Activated CD8-positive, alpha-beta T cell treated with anti-CD3 and anti-CD28 coated beads for 36 hours (primary cell): ENCODE measurements around the gene ICE1. TPM values are rescaled to one million over a fixed set of nuclear protein-coding genes. Genes with fewer than 3 reads are reported as not detected.

Experiments used
- ATAC-seq: fragments of 200-7000 bp; cut with Tn5 transposase; one replicate; pipeline ENCODE4 v1.10.0; 2021; ENCODE audit warnings: mild to moderate bottlenecking, moderate library complexity
- CTCF ChIA-PET: fragments of 350-600 bp; sonication (Branson Sonifier 250); formaldehyde crosslinking; loops from one replicate; lab custom pipeline; 2021; ENCODE audit warnings: antibody characterized with exemption; lab: Charles Lee
- POLR2A ChIA-PET: fragments of 350-600 bp; sonication (Branson Sonifier 250); formaldehyde crosslinking; loops from one replicate; lab custom pipeline; 2021; ENCODE audit warnings: antibody characterized with exemption; lab: Charles Lee
- DNase-seq: peaks from one replicate; pipeline ENCODE4 v3.0.0-alpha.2; 2020
- H3K27ac Mint-ChIP-seq: one replicate; pipeline ENCODE4 v1.8.0; 2021; ENCODE audit warnings: mild to moderate bottlenecking, mixed read lengths
- H3K27me3 Mint-ChIP-seq: one replicate; pipeline ENCODE4 v1.8.0; 2021; ENCODE audit warnings: mixed read lengths
- H3K36me3 Mint-ChIP-seq: one replicate; pipeline ENCODE4 v1.8.0; 2021; ENCODE audit warnings: low read depth, mixed read lengths
- H3K4me1 Mint-ChIP-seq: one replicate; pipeline ENCODE4 v1.8.0; 2021; ENCODE audit warnings: low read depth, mixed read lengths
- H3K4me3 Mint-ChIP-seq: one replicate; pipeline ENCODE4 v1.8.0; 2021; ENCODE audit warnings: mild to moderate bottlenecking, moderate library complexity, mixed read lengths
- H3K9me3 Mint-ChIP-seq: one replicate; pipeline ENCODE4 v1.8.0; 2021; ENCODE audit warnings: mixed read lengths
- intact Hi-C: fragments of 100-400 bp; cut with micrococcal nuclease; formaldehyde crosslinking; loops from one replicate; pipeline ENCODE4 v1.10.0; 2022
- total RNA-seq, 2 experiments: library from RNA; stranded (reverse); gene quantifications; one replicate each; pipeline ENCODE4 v1.2.3, GENCODE V29; 2021
- TF ChIP-seq, protein P1 (sequence below): fragments of 200-600 bp; IDR thresholded peaks from one replicate; pipeline ENCODE4 v1.8.0; 2022; ENCODE audit warnings: antibody characterized with exemption, mild to moderate bottlenecking

The ICE1 gene
- total RNA-seq, 2 experiments from 2014 or later: 29.0 to 29.5 TPM

GRCh38 chr5:5437227-5438172 is 15.0 kb downstream of the ICE1 start:
- no peaks in the 10 kb centered on the region for H3K9me3 Mint-ChIP-seq
- TF ChIP-seq, protein P1, sequence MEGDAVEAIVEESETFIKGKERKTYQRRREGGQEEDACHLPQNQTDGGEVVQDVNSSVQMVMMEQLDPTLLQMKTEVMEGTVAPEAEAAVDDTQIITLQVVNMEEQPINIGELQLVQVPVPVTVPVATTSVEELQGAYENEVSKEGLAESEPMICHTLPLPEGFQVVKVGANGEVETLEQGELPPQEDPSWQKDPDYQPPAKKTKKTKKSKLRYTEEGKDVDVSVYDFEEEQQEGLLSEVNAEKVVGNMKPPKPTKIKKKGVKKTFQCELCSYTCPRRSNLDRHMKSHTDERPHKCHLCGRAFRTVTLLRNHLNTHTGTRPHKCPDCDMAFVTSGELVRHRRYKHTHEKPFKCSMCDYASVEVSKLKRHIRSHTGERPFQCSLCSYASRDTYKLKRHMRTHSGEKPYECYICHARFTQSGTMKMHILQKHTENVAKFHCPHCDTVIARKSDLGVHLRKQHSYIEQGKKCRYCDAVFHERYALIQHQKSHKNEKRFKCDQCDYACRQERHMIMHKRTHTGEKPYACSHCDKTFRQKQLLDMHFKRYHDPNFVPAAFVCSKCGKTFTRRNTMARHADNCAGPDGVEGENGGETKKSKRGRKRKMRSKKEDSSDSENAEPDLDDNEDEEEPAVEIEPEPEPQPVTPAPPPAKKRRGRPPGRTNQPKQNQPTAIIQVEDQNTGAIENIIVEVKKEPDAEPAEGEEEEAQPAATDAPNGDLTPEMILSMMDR: no peak
- peaks cover 9% of the 10 kb centered on the region for H3K36me3 Mint-ChIP-seq
- ChIA-PET POLR2A (interaction anchor here (1.0 to 2.7 kb wide), 3 partner anchors 14 to 25 kb away, joined by 3 to 9 read pairs (median 3); partner anchors contain the start of gene ICE1), CTCF (no interaction called here)
- DNase-seq (no peak), ATAC-seq (no peak)
- H3K27ac Mint-ChIP-seq: peak overlapping the region; percentile 73
- H3K4me1 Mint-ChIP-seq: peaks cover 37% of the 10 kb centered on the region
- intact Hi-C loops: no loop called here
- H3K27me3 Mint-ChIP-seq: no peaks in the 10 kb centered on the region
- no peak overlapping the region for H3K4me3 Mint-ChIP-seq

DNA sequence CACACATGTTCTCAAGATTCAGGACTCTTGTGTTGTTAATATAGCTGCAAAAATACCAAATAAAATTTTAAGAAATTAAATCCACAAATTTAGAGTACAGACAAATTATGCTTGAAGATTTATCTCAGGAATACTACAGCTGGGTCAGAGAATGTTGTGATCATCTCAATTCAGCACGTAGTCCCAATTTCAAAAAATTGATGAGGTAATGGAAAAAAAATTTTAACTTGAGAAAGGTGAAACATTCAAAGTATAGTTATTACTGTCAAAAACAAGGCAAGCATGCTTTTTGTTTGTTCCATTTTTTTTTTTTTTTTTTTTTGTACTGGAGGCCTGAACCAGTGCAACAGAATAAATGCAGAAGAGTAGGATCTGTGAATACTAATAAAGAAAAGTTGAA is 29.4 kb downstream of the ICE1 start:
- POLR2A ChIA-PET: no interaction called here
- DNase-seq (no peak), ATAC-seq (no peak)
- H3K27ac Mint-ChIP-seq: no peak overlapping the region
- H3K9me3 Mint-ChIP-seq: no peaks in the 10 kb centered on the region
- CTCF ChIA-PET: no interaction called here
- H3K4me1 Mint-ChIP-seq: no peaks in the 10 kb centered on the region
- intact Hi-C loops: no loop called here
- H3K27me3 Mint-ChIP-seq: no peaks in the 10 kb centered on the region
- TF ChIP-seq, protein P1: no peak
- H3K4me3 Mint-ChIP-seq: no peak overlapping the region
- H3K36me3 Mint-ChIP-seq: peaks cover 27% of the 10 kb centered on the region

DNA sequence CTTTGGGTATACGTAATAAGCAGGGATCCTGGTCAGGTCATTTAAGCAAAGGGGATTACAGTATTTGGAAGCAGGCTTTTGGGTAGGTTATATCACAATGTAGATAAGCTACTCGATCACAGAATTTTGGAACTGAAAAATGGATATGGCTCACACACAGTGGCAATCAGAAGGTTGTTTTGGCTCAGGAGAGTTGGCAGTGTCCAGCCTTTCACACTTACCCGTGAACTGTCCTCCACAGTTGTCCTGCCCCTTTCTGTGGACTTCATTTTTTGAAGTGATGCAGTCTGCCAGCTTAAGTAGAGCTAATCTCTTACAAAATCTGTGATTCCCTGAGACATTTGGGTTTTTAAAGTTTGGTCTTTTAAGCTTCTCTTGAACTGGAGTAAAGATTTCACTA is 30.7 kb downstream of the ICE1 start:
- intact Hi-C loops: no loop called here
- Mint-ChIP-seq H3K36me3 (peaks cover 31% of the 10 kb centered on the region), H3K9me3 (no peaks in the 10 kb centered on the region), H3K27me3 (no peaks in the 10 kb centered on the region), H3K27ac (no peak overlapping the region), H3K4me1 (no peaks in the 10 kb centered on the region), H3K4me3 (no peak overlapping the region)
- CTCF ChIA-PET: interaction anchor here (1.3 kb wide), 1 partner anchor 11 kb away, joined by 6 read pairs; no protein-coding TSS in a partner anchor
- TF ChIP-seq, protein P1: no peak
- DNase-seq (no peak), ATAC-seq (no peak)
- POLR2A ChIA-PET: no interaction called here

- H3K27me3 Mint-ChIP-seq: no peaks in the 10 kb centered on the region
- CTCF ChIA-PET: interaction anchor here (1.1 kb wide), 1 partner anchor 27 kb away, joined by 3 read pairs; no protein-coding TSS in a partner anchor
- H3K4me3 Mint-ChIP-seq: no peak overlapping the region
- H3K9me3 Mint-ChIP-seq: no peaks in the 10 kb centered on the region
- peaks cover 37% of the 10 kb centered on the region for H3K36me3 Mint-ChIP-seq
- DNase-seq (no peak), ATAC-seq (no peak)
- no peak overlapping the region for H3K27ac Mint-ChIP-seq
- POLR2A ChIA-PET: no interaction called here
- TF ChIP-seq, protein P1: no peak
- intact Hi-C loops: no loop called here
- H3K4me1 Mint-ChIP-seq: no peaks in the 10 kb centered on the region
These were observed 31.9 kb downstream of the ICE1 start for GRCh38 chr5:5454391-5454790.

DNA sequence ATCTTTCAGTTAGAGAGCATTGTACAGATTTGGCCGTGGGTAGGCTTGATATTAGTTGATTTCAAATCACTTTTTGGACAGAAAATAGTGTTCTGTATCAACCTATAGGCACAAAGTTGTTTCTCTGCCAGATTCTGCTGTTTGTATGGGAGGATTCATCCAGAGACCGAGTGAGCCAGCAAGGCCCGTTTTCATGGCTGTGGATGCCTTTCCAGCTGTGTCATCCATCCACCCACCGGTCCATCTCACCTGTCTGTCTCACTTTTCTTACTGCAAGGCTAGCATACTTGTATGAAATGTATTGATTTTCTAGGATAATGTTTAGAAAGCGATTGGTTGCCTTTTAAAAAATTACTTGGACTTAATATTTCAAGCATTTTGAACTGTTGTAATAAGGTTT is 34.4 kb downstream of the ICE1 start:
- TF ChIP-seq, protein P1: no peak
- ATAC-seq: no peak
- Mint-ChIP-seq H3K4me1 (no peaks in the 10 kb centered on the region), H3K27ac (no peak overlapping the region), H3K36me3 (peaks cover 50% of the 10 kb centered on the region), H3K27me3 (no peaks in the 10 kb centered on the region), H3K4me3 (no peak overlapping the region), H3K9me3 (no peaks in the 10 kb centered on the region)
- DNase-seq: no peak
- POLR2A ChIA-PET: no interaction called here
- CTCF ChIA-PET: no interaction called here
- intact Hi-C loops: no loop called here
